Measurements from ENCODE around the gene PLOD3. TPM values are rescaled to one million over a fixed set of nuclear protein-coding genes. Genes with fewer than 3 reads are reported as not detected.

Gene PLOD3
- total RNA-seq, 1 experiment from 2014 or later, result 83.7 TPM

DNA sequence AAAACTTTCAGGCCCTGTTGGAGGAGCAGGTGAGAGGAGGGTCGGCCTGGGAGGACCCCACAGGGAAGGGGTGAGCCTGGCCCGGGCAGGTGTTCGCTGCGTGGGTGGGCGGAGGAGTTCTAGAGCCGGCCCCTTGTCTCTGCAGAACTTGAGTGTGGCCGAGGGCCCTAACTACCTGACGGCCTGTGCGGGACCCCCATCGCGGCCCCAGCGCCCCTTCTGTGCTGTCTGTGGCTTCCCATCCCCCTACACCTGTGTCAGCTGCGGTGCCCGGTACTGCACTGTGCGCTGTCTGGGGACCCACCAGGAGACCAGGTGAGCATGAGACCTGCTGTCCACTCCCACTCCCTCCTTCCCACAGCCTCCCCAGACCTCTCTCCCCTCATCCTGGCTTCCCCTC, 6.1 kb upstream of the PLOD3 start (continued):
- TF ChIP-seq YY1 (IDR thresholded peaks at IDR 0.05; ENCODE audit: extremely low read depth, insufficient replicate concordance, low read depth, low read length) (no peak), CEBPB (IDR thresholded peaks at IDR 0.05; ENCODE audit: low read depth) (no peak), SP1 (IDR thresholded peaks at IDR 0.05; ENCODE audit: low read depth) (no peak), SRF (IDR thresholded peaks at IDR 0.05; ENCODE audit: low read depth) (no peak), ZNF274 (IDR thresholded peaks at IDR 0.05; ENCODE audit: low read depth, low read length) (no peak), FOSL1 (IDR thresholded peaks at IDR 0.05; ENCODE audit: low read depth) (no peak), JUND (IDR thresholded peaks at IDR 0.05) (no peak)
- TF ChIP-seq, protein P1, sequence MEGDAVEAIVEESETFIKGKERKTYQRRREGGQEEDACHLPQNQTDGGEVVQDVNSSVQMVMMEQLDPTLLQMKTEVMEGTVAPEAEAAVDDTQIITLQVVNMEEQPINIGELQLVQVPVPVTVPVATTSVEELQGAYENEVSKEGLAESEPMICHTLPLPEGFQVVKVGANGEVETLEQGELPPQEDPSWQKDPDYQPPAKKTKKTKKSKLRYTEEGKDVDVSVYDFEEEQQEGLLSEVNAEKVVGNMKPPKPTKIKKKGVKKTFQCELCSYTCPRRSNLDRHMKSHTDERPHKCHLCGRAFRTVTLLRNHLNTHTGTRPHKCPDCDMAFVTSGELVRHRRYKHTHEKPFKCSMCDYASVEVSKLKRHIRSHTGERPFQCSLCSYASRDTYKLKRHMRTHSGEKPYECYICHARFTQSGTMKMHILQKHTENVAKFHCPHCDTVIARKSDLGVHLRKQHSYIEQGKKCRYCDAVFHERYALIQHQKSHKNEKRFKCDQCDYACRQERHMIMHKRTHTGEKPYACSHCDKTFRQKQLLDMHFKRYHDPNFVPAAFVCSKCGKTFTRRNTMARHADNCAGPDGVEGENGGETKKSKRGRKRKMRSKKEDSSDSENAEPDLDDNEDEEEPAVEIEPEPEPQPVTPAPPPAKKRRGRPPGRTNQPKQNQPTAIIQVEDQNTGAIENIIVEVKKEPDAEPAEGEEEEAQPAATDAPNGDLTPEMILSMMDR (IDR thresholded peaks at IDR 0.05 in 2 of 3, conservative IDR thresholded peaks at IDR 0.05 in 1 of 3; ENCODE audit: borderline replicate concordance in 1 of 3, insufficient read depth in 1 of 3, low read depth in 2 of 3, low read length in 2 of 3), result no peak

DNA sequence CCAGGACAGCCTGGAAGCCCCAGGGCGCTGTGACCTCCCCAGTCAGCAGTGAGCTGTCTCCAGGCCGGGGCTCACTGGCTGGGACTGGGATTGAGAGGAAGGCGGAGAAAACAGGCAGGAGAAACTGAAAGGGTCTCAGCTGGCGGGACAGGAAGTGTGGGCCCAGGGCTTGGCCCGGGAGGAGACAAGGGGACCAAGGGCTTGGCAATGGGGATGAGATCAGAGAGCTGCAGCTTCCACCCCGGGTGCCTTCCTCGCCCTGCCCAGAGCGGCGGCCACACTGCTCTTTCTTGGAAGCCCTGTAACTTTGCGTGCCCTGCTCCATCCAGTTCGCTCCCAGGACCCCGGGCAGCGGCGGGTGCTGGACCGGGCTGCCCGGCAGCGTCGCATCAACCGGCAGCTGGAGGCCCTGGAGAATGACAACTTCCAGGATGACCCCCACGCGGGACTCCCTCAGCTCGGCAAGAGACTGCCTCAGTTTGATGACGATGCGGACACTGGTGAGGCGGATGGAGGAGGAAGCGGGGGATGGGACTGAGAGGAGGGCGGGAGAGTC, 5.0 kb upstream of the PLOD3 start:
- no peaks in the 10 kb centered on the region for H4K20me1 ChIP-seq (ENCODE audit: insufficient read depth)
- H2AFZ ChIP-seq (ENCODE audit: low read depth, low read length, poor library complexity, severe bottlenecking), result no peak overlapping the region
- RAD21 ChIA-PET (ENCODE audit: low non-redundant PET in 1 of 2, low total read pairs in 2 of 2, uncharacterized antibody in 2 of 2, unreplicated experiment in 2 of 2), result no interaction called here
- DNase-seq (ENCODE audit: low read depth, low spot score) (no peak), ATAC-seq (no peak)
- H3K36me3 ChIP-seq (ENCODE audit: control insufficient read depth in 1 of 2, insufficient read depth in 2 of 2, low read length in 2 of 2), result peaks cover 4 to 8% of the 10 kb centered on the region in 2 experiments; a peak in 2 of 4 replicates
- H3K27me3 ChIP-seq (ENCODE audit: insufficient read depth, low read length), result no peaks in the 10 kb centered on the region
- peaks cover 0 to 7% of the 10 kb centered on the region in 2 experiments; a peak in 1 of 4 replicates for H3K4me1 ChIP-seq (ENCODE audit: control insufficient read depth in 1 of 2, insufficient read depth in 2 of 2, low read length in 2 of 2)
- peaks cover 25% of the 10 kb centered on the region for H3K79me2 ChIP-seq (ENCODE audit: insufficient read depth, low read length)
- H3K9ac ChIP-seq (ENCODE audit: low read length), result no peak overlapping the region
- H3K9me2 ChIP-seq (ENCODE audit: insufficient read depth), result no peaks in the 10 kb centered on the region
- H3K4me2 ChIP-seq (ENCODE audit: low read length), result no peak overlapping the region
- no peak overlapping the region for H3K27ac ChIP-seq (ENCODE audit: low read depth, low read length)
- BruUV-seq (replicated peaks), result no TSS peak
- CTCF ChIA-PET, result no interaction called here
- H3K4me3 ChIP-seq (replicated peaks in 1 of 2; ENCODE audit: low read depth in 1 of 2, low read length in 2 of 2), result no peak overlapping the region
- POLR2A ChIA-PET, result no interaction called here
- intact Hi-C loops (cut with micrococcal nuclease), result no loop called here
- H3K9me3 ChIP-seq (ENCODE audit: control insufficient read depth in 1 of 2, insufficient read depth in 1 of 2, low read depth in 1 of 2, low read length in 2 of 2), result no peaks in the 10 kb centered on the region
- TF ChIP-seq, protein P2, sequence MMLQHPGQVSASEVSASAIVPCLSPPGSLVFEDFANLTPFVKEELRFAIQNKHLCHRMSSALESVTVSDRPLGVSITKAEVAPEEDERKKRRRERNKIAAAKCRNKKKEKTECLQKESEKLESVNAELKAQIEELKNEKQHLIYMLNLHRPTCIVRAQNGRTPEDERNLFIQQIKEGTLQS (IDR thresholded peaks at IDR 0.05), result no peak
- TF ChIP-seq SP1 (IDR thresholded peaks at IDR 0.05; ENCODE audit: low read depth), result no peak
- TF ChIP-seq ZNF274 (IDR thresholded peaks at IDR 0.05; ENCODE audit: low read depth, low read length), result no peak
- no peak for TF ChIP-seq EGR1 (IDR thresholded peaks at IDR 0.05; ENCODE audit: low read depth)
- no peak for TF ChIP-seq FOSL1 (IDR thresholded peaks at IDR 0.05; ENCODE audit: low read depth)
- TF ChIP-seq ELF1 (IDR thresholded peaks at IDR 0.05; ENCODE audit: borderline replicate concordance, low read depth), result no peak
- TF ChIP-seq EZH2 (IDR thresholded peaks at IDR 0.05), result no peak
- TF ChIP-seq CBX3 (IDR thresholded peaks at IDR 0.05; ENCODE audit: low read depth), result no peak
- TF ChIP-seq, protein P3, sequence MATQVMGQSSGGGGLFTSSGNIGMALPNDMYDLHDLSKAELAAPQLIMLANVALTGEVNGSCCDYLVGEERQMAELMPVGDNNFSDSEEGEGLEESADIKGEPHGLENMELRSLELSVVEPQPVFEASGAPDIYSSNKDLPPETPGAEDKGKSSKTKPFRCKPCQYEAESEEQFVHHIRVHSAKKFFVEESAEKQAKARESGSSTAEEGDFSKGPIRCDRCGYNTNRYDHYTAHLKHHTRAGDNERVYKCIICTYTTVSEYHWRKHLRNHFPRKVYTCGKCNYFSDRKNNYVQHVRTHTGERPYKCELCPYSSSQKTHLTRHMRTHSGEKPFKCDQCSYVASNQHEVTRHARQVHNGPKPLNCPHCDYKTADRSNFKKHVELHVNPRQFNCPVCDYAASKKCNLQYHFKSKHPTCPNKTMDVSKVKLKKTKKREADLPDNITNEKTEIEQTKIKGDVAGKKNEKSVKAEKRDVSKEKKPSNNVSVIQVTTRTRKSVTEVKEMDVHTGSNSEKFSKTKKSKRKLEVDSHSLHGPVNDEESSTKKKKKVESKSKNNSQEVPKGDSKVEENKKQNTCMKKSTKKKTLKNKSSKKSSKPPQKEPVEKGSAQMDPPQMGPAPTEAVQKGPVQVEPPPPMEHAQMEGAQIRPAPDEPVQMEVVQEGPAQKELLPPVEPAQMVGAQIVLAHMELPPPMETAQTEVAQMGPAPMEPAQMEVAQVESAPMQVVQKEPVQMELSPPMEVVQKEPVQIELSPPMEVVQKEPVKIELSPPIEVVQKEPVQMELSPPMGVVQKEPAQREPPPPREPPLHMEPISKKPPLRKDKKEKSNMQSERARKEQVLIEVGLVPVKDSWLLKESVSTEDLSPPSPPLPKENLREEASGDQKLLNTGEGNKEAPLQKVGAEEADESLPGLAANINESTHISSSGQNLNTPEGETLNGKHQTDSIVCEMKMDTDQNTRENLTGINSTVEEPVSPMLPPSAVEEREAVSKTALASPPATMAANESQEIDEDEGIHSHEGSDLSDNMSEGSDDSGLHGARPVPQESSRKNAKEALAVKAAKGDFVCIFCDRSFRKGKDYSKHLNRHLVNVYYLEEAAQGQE (IDR thresholded peaks at IDR 0.05; ENCODE audit: low read depth), result no peak
- TF ChIP-seq, protein P4, sequence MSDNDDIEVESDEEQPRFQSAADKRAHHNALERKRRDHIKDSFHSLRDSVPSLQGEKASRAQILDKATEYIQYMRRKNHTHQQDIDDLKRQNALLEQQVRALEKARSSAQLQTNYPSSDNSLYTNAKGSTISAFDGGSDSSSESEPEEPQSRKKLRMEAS (IDR thresholded peaks at IDR 0.05), result no peak
- TF ChIP-seq, protein P1 (IDR thresholded peaks at IDR 0.05 in 2 of 3, conservative IDR thresholded peaks at IDR 0.05 in 1 of 3; ENCODE audit: borderline replicate concordance in 1 of 3, insufficient read depth in 1 of 3, low read depth in 2 of 3, low read length in 2 of 3), result no peak
- no peak for TF ChIP-seq SRF (IDR thresholded peaks at IDR 0.05; ENCODE audit: low read depth)
- TF ChIP-seq ZFX (IDR thresholded peaks at IDR 0.05), result no peak
- no peak for TF ChIP-seq EZH2phosphoT487 (IDR thresholded peaks at IDR 0.05; ENCODE audit: borderline replicate concordance)
- no peak for TF ChIP-seq JUND (IDR thresholded peaks at IDR 0.05)
- TF ChIP-seq CEBPB (IDR thresholded peaks at IDR 0.05; ENCODE audit: low read depth), result no peak

Data from HCT116 (cell line).